A673 (cell line): Measurements from ENCODE around the gene UTS2R. TPM values are rescaled to one million over a fixed set of nuclear protein-coding genes. Genes with fewer than 3 reads are reported as not detected.

ENCODE experiments used
- BruUV-seq: library from RNA; stranded (reverse); fragments of 400-500 nt; replicated peaks from 2 replicates; lab custom pipeline; 2021; lab: Mats Ljungman, UMichigan
- CTCF ChIA-PET: fragments of 300-600 bp; sonication (Branson Sonifier 250); formaldehyde crosslinking; loops from one replicate; lab custom pipeline; 2022; ENCODE audit warnings: antibody characterized with exemption; lab: Charles Lee
- POLR2A ChIA-PET: fragments of 300-600 bp; sonication (Branson Sonifier 250); formaldehyde crosslinking; loops from one replicate; lab custom pipeline; 2022; ENCODE audit warnings: antibody characterized with exemption; ENCODE audit not compliant: low non-redundant PET; lab: Charles Lee
- DNase-seq: peaks from one replicate; pipeline ENCODE4 v3.0.0-alpha.2; 2015; ENCODE audit warnings: low spot score
- H3K27ac ChIP-seq: fragments of 200-600 bp; sonication (generic); 2 replicates; pipeline ENCODE4 v1.5.1; 2016; ENCODE audit warnings: mixed run types, low read depth, mild to moderate bottlenecking, mixed read lengths, antibody characterized with exemption, low read length; ENCODE audit not compliant: poor library complexity, severe bottlenecking
- H3K27me3 ChIP-seq: fragments of 200-600 bp; sonication (generic); replicated peaks from 2 replicates; pipeline ENCODE4 v1.6.1; 2017; ENCODE audit warnings: mixed run types, low read depth, mild to moderate bottlenecking, mixed read lengths, antibody characterized with exemption, low read length; ENCODE audit not compliant: insufficient read depth, poor library complexity
- H3K36me3 ChIP-seq: fragments of 200-600 bp; sonication (generic); 2 replicates; pipeline ENCODE4 v1.6.1; 2016; ENCODE audit warnings: mixed run types, mild to moderate bottlenecking, mixed read lengths, antibody characterized with exemption, low read length; ENCODE audit not compliant: insufficient read depth, poor library complexity, severe bottlenecking
- H3K4me1 ChIP-seq: fragments of 200-600 bp; sonication (generic); 2 replicates; pipeline ENCODE4 v1.6.1; 2017; ENCODE audit warnings: mixed run types, mild to moderate bottlenecking, mixed read lengths, antibody characterized with exemption, low read length; ENCODE audit not compliant: insufficient read depth, poor library complexity, severe bottlenecking
- H3K4me3 ChIP-seq: fragments of 200-600 bp; sonication (generic); 2 replicates; pipeline ENCODE4 v1.5.1; 2016; ENCODE audit warnings: low read depth, mixed run types, mild to moderate bottlenecking, mixed read lengths, low read length; ENCODE audit not compliant: poor library complexity, severe bottlenecking
- H3K9me3 ChIP-seq: fragments of 200-600 bp; sonication (generic); 2 replicates; pipeline ENCODE4 v1.6.1; 2016; ENCODE audit warnings: mixed run types, low read depth, mild to moderate bottlenecking, mixed read lengths, antibody characterized with exemption, low read length; ENCODE audit not compliant: poor library complexity, severe bottlenecking
- CTCF ChIP-seq: fragments of 300-800, 200-600 bp; sonication (generic); conservative IDR thresholded peaks from 2 replicates; pipeline ENCODE4 v1.5.1; 2017; ENCODE audit warnings: low read depth, mild to moderate bottlenecking, antibody characterized with exemption, low read length, moderate library complexity, mixed read lengths
- EZH2 ChIP-seq: fragments of 200-600 bp; sonication (generic); IDR thresholded peaks from 2 replicates; pipeline ENCODE4 v1.6.1; 2017; ENCODE audit warnings: borderline replicate concordance, low read depth, mild to moderate bottlenecking, mixed read lengths, antibody characterized with exemption, low read length; ENCODE audit not compliant: poor library complexity, severe bottlenecking
- intact Hi-C: fragments of 100-400 bp; cut with micrococcal nuclease; formaldehyde crosslinking; loops from one replicate; pipeline ENCODE4 v1.10.0; 2022; ENCODE audit not compliant: unreplicated experiment
- total RNA-seq: library from RNA; stranded (reverse); gene quantifications from 2 replicates; pipeline ENCODE4 v1.2.3, GENCODE V29; 2021

Gene UTS2R
- total RNA-seq, 1 experiment from 2014 or later = 0.58 TPM

GRCh38 chr17:82323514-82324234 lies 47.9 kb upstream of the UTS2R start:
- no TSS peak for BruUV-seq
- H3K4me1 ChIP-seq = no peaks in the 10 kb centered on the region
- no peak overlapping the region for H3K27ac ChIP-seq
- H3K4me3 ChIP-seq = no peak overlapping the region
- intact Hi-C loops = no loop called here
- no peak for TF ChIP-seq EZH2
- no peak for TF ChIP-seq CTCF
- H3K36me3 ChIP-seq = no peaks in the 10 kb centered on the region
- CTCF ChIA-PET = interaction anchor here (0.6 kb wide), 1 partner anchor 73 kb away, joined by 5 read pairs; no protein-coding TSS in a partner anchor
- H3K27me3 ChIP-seq = no peaks in the 10 kb centered on the region
- POLR2A ChIA-PET = no interaction called here
- H3K9me3 ChIP-seq = no peaks in the 10 kb centered on the region
- DNase-seq = no peak

- Histone ChIP-seq H3K36me3 (no peaks in the 10 kb centered on the region), H3K27ac (no peak overlapping the region), H3K4me3 (no peak overlapping the region), H3K9me3 (no peaks in the 10 kb centered on the region), H3K4me1 (no peaks in the 10 kb centered on the region), H3K27me3 (no peaks in the 10 kb centered on the region)
- ChIA-PET POLR2A (no interaction called here), CTCF (no interaction called here)
- intact Hi-C loops = no loop called here
- BruUV-seq = no TSS peak
- no peak for DNase-seq
- TF ChIP-seq CTCF (no peak), EZH2 (no peak)
These were observed 46.8 kb upstream of the UTS2R start for GRCh38 chr17:82324566-82325285.

- no peak overlapping the region for H3K27ac ChIP-seq
- CTCF ChIA-PET = no interaction called here
- POLR2A ChIA-PET = no interaction called here
- no peak overlapping the region for H3K4me3 ChIP-seq
- intact Hi-C loops = no loop called here
- H3K36me3 ChIP-seq = no peaks in the 10 kb centered on the region
- no peaks in the 10 kb centered on the region for H3K9me3 ChIP-seq
- H3K27me3 ChIP-seq = no peaks in the 10 kb centered on the region
- H3K4me1 ChIP-seq = peaks cover 8% of the 10 kb centered on the region
- DNase-seq = no peak
- TF ChIP-seq CTCF (no peak), EZH2 (no peak)
- BruUV-seq = no TSS peak
These were observed 46.0 kb upstream of the UTS2R start for GRCh38 chr17:82325286-82326180.
